Neural cell (in vitro differentiated cells): Measurements from ENCODE around the gene COLQ.

Source experiments
- CTCF ChIP-seq: fragments of 450-650 bp; IDR thresholded peaks from 2 replicates; pipeline ENCODE4 v1.5.1; 2014; ENCODE audit warnings: antibody characterized with exemption, mild to moderate bottlenecking, moderate library complexity; ENCODE audit not compliant: poor library complexity, severe bottlenecking
- EP300 ChIP-seq: fragments of 450-650 bp; conservative IDR thresholded peaks from 2 replicates; pipeline ENCODE4 v1.6.1; 2014; ENCODE audit warnings: antibody characterized with exemption, mild to moderate bottlenecking, moderate library complexity; ENCODE audit not compliant: poor library complexity, severe bottlenecking
- EZH2 ChIP-seq: fragments of 200-600, 300-800 bp; shearing (Covaris generic), sonication (generic); IDR thresholded peaks from 2 replicates; pipeline ENCODE4 v1.6.1; 2014; ENCODE audit warnings: antibody characterized with exemption, low read length, borderline replicate concordance, mild to moderate bottlenecking; ENCODE audit not compliant: insufficient read depth, poor library complexity, severe bottlenecking
- MXI1 ChIP-seq: fragments of 450-650 bp; conservative IDR thresholded peaks from 2 replicates; pipeline ENCODE4 v1.6.1; 2014; ENCODE audit warnings: antibody characterized with exemption, mild to moderate bottlenecking; ENCODE audit not compliant: poor library complexity, severe bottlenecking
- POLR2AphosphoS5 ChIP-seq: IDR thresholded peaks from 2 replicates; pipeline ENCODE4 v1.6.1; 2012
- RAD21 ChIP-seq: fragments of 450-650 bp; conservative IDR thresholded peaks from 2 replicates; pipeline ENCODE4 v1.6.1; 2014; ENCODE audit warnings: antibody characterized with exemption, mild to moderate bottlenecking, moderate library complexity
- REST ChIP-seq: IDR thresholded peaks from 2 replicates; pipeline ENCODE4 v1.6.1; 2012; ENCODE audit warnings: borderline replicate concordance
- TAF1 ChIP-seq: IDR thresholded peaks from 2 replicates; pipeline ENCODE4 v1.6.1; 2012; ENCODE audit warnings: low read depth

- no peak for TF ChIP-seq RAD21
- no peak for TF ChIP-seq CTCF
- TF ChIP-seq TAF1: no peak
- TF ChIP-seq MXI1: no peak
- TF ChIP-seq EZH2: no peak
- TF ChIP-seq POLR2AphosphoS5: no peak
- no peak for TF ChIP-seq REST
- TF ChIP-seq EP300: no peak
Observed at GRCh38 chr3:15460891-15461531, 60.5 kb downstream of the COLQ start.
